PC-3 (cell line): Measurements from ENCODE around the gene LRR1. TPM values are rescaled to one million over a fixed set of nuclear protein-coding genes. Genes with fewer than 3 reads are reported as not detected.

Source experiments
- ATAC-seq: fragments of 200-7000 bp; cut with Tn5 transposase; 2 replicates; pipeline ENCODE4 v1.9.1; 2020; ENCODE audit warnings: mild to moderate bottlenecking, moderate library complexity
- BruUV-seq: library from RNA; stranded (reverse); fragments of 400-500 nt; replicated peaks from 2 replicates; lab custom pipeline; 2021; lab: Mats Ljungman, UMichigan
- CTCF ChIA-PET: fragments of 300-600 bp; sonication (Branson Sonifier 250); formaldehyde crosslinking; loops from one replicate; lab custom pipeline; 2022; ENCODE audit warnings: antibody characterized with exemption; lab: Charles Lee
- POLR2A ChIA-PET: fragments of 300-600 bp; sonication (Branson Sonifier 250); formaldehyde crosslinking; loops from one replicate; lab custom pipeline; 2022; ENCODE audit warnings: antibody characterized with exemption; ENCODE audit not compliant: unreplicated experiment; lab: Charles Lee
- DNase-seq: peaks from one replicate; pipeline ENCODE4 v3.0.0-alpha.2; 2015
- H2AFZ ChIP-seq: fragments of 300-600 bp; sonication (generic); 2 replicates; pipeline ENCODE4 v1.6.0; 2016; ENCODE audit warnings: antibody characterized with exemption, low read length
- H3F3A ChIP-seq: fragments of 300-600 bp; sonication (generic); one replicate; pipeline ENCODE4 v1.6.0; 2017; ENCODE audit warnings: antibody characterized with exemption, low read length, control low read depth, mild to moderate bottlenecking; ENCODE audit not compliant: unreplicated experiment
- H3K27ac ChIP-seq: fragments of 300-600 bp; sonication (generic); 2 replicates; pipeline ENCODE4 v1.5.1; 2016; ENCODE audit warnings: mild to moderate bottlenecking, low read length
- H3K27me3 ChIP-seq: fragments of 300-600 bp; sonication (generic); 2 replicates; pipeline ENCODE4 v1.6.1; 2016; ENCODE audit warnings: low read length, mixed read lengths
- H3K36me3 ChIP-seq: fragments of 300-600 bp; sonication (generic); 2 replicates; pipeline ENCODE4 v1.6.1; 2016; ENCODE audit warnings: low read depth, mixed run types, low read length, mixed read lengths
- H3K4me1 ChIP-seq: fragments of 300-600 bp; sonication (generic); 2 replicates; pipeline ENCODE4 v1.5.1; 2016; ENCODE audit warnings: low read length; ENCODE audit not compliant: insufficient read depth
- H3K4me2 ChIP-seq: fragments of 300-600 bp; sonication (generic); 2 replicates; pipeline ENCODE4 v1.6.0; 2016; ENCODE audit warnings: low read length
- H3K4me3 ChIP-seq: fragments of 300-600 bp; sonication (generic); 2 replicates; pipeline ENCODE4 v1.5.1; 2016; ENCODE audit warnings: mild to moderate bottlenecking, low read length, mixed read lengths
- H3K79me2 ChIP-seq: fragments of 300-600 bp; sonication (generic); 2 replicates; pipeline ENCODE4 v1.6.1; 2017; ENCODE audit warnings: low read length, mixed read lengths
- H3K9ac ChIP-seq: fragments of 300-600 bp; sonication (generic); 2 replicates; pipeline ENCODE4 v1.6.0; 2016; ENCODE audit warnings: mild to moderate bottlenecking, low read length
- H3K9me2 ChIP-seq: fragments of 300-600 bp; sonication (generic); replicated peaks from 2 replicates; pipeline ENCODE4 v1.6.1; 2016; ENCODE audit warnings: mixed run types, low read length, mixed read lengths
- H3K9me3 ChIP-seq: fragments of 300-600 bp; sonication (generic); 2 replicates; pipeline ENCODE4 v1.6.1; 2016; ENCODE audit warnings: low read length, mixed read lengths
- H4K20me1 ChIP-seq: fragments of 300-600 bp; sonication (generic); 2 replicates; pipeline ENCODE4 v1.6.1; 2016; ENCODE audit warnings: low read length, mixed read lengths
- EZH2 ChIP-seq: fragments of 300-600 bp; sonication (generic); IDR thresholded peaks from one replicate; pipeline ENCODE4 v1.6.1; 2017; ENCODE audit warnings: antibody characterized with exemption, mild to moderate bottlenecking, low read length; ENCODE audit not compliant: unreplicated experiment
- EZH2phosphoT487 ChIP-seq: fragments of 300-600 bp; sonication (generic); IDR thresholded peaks from 2 replicates; pipeline ENCODE4 v1.6.1; 2018; ENCODE audit warnings: mild to moderate bottlenecking, antibody characterized with exemption, low read length, borderline replicate concordance
- intact Hi-C: fragments of 100-400 bp; cut with micrococcal nuclease; formaldehyde crosslinking; loops from 2 replicates; pipeline ENCODE4 v1.9.0; 2023
- total RNA-seq: library from RNA; depleted of rRNA; stranded (reverse); fragments of >200 nt; gene quantifications from 2 replicates; pipeline ENCODE4 v1.2.3, GENCODE V29; 2014
- TF ChIP-seq, protein P1 (sequence below): fragments of 300-600 bp; sonication (generic); conservative IDR thresholded peaks from 2 replicates; pipeline ENCODE4 v1.5.1; 2017; ENCODE audit warnings: antibody characterized with exemption, low read depth, mild to moderate bottlenecking, low read length

The LRR1 gene
- total RNA-seq, 1 experiment from 2014 or later = 46.9 TPM

DNA sequence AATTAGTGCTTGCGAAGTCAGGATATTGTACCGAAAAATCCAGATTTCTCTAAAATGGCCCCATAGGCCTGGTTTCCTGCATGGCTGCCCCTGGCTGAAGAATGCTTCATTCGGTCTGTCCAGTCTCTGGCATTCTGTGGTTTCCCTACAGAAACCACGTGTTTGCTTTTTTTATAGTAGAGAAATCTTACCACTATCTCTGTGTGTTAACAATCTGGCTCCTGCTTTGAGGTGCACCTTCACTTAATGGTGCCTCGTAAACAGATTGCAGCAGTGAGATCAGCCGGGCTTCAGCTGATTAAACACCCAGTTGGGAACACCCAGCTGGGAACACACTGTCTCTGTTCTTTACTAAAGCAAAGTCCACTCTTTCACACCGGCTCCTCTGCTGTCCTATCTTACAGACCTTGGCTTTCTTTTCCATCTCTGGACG is 43.0 kb downstream of the LRR1 start:
- TF ChIP-seq, protein P1, sequence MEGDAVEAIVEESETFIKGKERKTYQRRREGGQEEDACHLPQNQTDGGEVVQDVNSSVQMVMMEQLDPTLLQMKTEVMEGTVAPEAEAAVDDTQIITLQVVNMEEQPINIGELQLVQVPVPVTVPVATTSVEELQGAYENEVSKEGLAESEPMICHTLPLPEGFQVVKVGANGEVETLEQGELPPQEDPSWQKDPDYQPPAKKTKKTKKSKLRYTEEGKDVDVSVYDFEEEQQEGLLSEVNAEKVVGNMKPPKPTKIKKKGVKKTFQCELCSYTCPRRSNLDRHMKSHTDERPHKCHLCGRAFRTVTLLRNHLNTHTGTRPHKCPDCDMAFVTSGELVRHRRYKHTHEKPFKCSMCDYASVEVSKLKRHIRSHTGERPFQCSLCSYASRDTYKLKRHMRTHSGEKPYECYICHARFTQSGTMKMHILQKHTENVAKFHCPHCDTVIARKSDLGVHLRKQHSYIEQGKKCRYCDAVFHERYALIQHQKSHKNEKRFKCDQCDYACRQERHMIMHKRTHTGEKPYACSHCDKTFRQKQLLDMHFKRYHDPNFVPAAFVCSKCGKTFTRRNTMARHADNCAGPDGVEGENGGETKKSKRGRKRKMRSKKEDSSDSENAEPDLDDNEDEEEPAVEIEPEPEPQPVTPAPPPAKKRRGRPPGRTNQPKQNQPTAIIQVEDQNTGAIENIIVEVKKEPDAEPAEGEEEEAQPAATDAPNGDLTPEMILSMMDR = no peak
- TF ChIP-seq EZH2phosphoT487 = no peak
- TF ChIP-seq EZH2 = no peak
- H3K4me1 ChIP-seq = peaks cover 21% of the 10 kb centered on the region; the same call in 1 of the 2 replicates
- H2AFZ ChIP-seq = peak overlapping the region; percentile 10
- ATAC-seq (peak; percentile 91), DNase-seq (peak; percentile 46)
- H3K36me3 ChIP-seq = peaks cover 25% of the 10 kb centered on the region
- H3K4me3 ChIP-seq = no peak overlapping the region
- no peak overlapping the region for H3K9ac ChIP-seq
- H3F3A ChIP-seq = no peaks in the 10 kb centered on the region
- H4K20me1 ChIP-seq = 0 out of 2 replicates have a peak, but pooled peaks cover 2% of the 10 kb centered on the region
- no peaks in the 10 kb centered on the region for H3K9me3 ChIP-seq
- CTCF ChIA-PET = interaction anchor here (0.5 kb wide), 1 partner anchor 131 kb away, joined by 3 read pairs; no protein-coding TSS in a partner anchor
- no peaks in the 10 kb centered on the region for H3K27me3 ChIP-seq
- H3K79me2 ChIP-seq = peaks cover 60% of the 10 kb centered on the region
- POLR2A ChIA-PET = interaction anchor here (0.6 to 0.7 kb wide), 2 partner anchors 12 to 68 kb away, joined by 3 to 5 read pairs; no protein-coding TSS in a partner anchor
- peak overlapping the region; percentile 12; the same call in 1 of the 2 replicates for H3K4me2 ChIP-seq
- no TSS peak for BruUV-seq
- no peaks in the 10 kb centered on the region for H3K9me2 ChIP-seq
- intact Hi-C loops = loop anchor here (2.0 kb wide), 1 partner anchor 19 kb away; no protein-coding TSS in a partner anchor
- H3K27ac ChIP-seq = peak overlapping the region; percentile 17; the same call in 1 of the 2 replicates

DNA sequence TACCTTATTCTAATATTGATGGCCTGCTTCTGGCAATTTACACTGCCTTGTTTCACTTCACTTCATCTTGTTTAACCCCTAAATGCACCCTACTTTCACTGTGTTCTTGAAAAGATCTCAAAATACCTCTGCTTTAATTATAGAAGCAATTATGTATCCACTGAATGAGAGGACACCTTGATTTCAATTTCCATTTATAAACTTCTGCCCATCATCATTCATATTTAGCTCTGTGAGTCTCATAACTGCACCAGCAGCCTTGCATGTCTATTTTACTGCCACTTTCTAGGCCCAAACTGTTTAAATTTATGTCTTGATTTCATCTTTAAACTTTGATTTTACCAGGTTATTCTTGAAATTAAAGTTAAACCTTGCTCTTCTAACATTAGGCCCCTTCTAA is 43.4 kb downstream of the LRR1 start:
- Histone ChIP-seq H3K9ac (no peak overlapping the region), H3K27me3 (no peaks in the 10 kb centered on the region), H3K36me3 (peaks cover 26% of the 10 kb centered on the region), H3K9me3 (no peaks in the 10 kb centered on the region), H3K9me2 (no peaks in the 10 kb centered on the region), H3K4me1 (peaks cover 18% of the 10 kb centered on the region; the same call in 1 of the 2 replicates), H3K4me3 (no peak overlapping the region), H3K27ac (peak overlapping the region; percentile 6; the same call in 1 of the 2 replicates), H4K20me1 (no peaks in the 10 kb centered on the region), H2AFZ (peak overlapping the region; percentile 10; the same call in 1 of the 2 replicates), H3K79me2 (peaks cover 56% of the 10 kb centered on the region), H3F3A (no peaks in the 10 kb centered on the region), H3K4me2 (no peak overlapping the region)
- ATAC-seq (no peak), DNase-seq (no peak)
- CTCF ChIA-PET = no interaction called here
- POLR2A ChIA-PET = interaction anchor here (0.6 to 0.7 kb wide), 2 partner anchors 12 to 68 kb away, joined by 3 to 5 read pairs; no protein-coding TSS in a partner anchor
- TF ChIP-seq, protein P1 = no peak
- TF ChIP-seq EZH2phosphoT487 (no peak), EZH2 (no peak)
- intact Hi-C loops = no loop called here
- BruUV-seq = no TSS peak

DNA sequence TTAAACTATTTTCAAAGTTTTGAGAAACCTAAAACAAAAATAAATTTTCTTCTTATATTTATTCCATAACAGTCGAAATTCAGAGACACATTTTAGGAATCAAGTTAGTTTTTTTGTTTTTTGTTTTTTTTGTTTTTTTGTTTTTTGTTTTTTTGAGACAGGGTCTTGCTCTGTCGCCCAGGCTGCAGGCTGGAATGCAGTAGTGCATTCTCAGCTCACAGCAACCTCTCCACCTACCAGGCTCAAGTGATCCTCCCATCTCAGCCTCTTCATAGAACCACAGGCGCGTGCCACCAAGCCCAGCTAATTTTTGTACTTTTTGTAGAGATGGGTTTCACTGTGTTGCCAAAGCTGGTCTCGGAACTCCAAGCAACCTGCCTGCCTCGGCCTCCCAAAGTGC is 54.8 kb downstream of the LRR1 start:
- no peaks in the 10 kb centered on the region for H3K9me2 ChIP-seq
- H3K27me3 ChIP-seq = no peaks in the 10 kb centered on the region
- H3K9ac ChIP-seq = no peak overlapping the region
- H3K4me3 ChIP-seq = no peak overlapping the region
- no peak overlapping the region for H3K27ac ChIP-seq
- peaks cover 17% of the 10 kb centered on the region for H3K4me1 ChIP-seq
- ATAC-seq (no peak), DNase-seq (no peak)
- no peak overlapping the region for H2AFZ ChIP-seq
- intact Hi-C loops = no loop called here
- H3K9me3 ChIP-seq = no peaks in the 10 kb centered on the region
- POLR2A ChIA-PET = no interaction called here
- H4K20me1 ChIP-seq = no peaks in the 10 kb centered on the region
- TF ChIP-seq EZH2phosphoT487 (no peak), EZH2 (no peak)
- TF ChIP-seq, protein P1 = no peak
- BruUV-seq = no TSS peak
- peaks cover 25% of the 10 kb centered on the region for H3K36me3 ChIP-seq
- H3K79me2 ChIP-seq = no peaks in the 10 kb centered on the region
- CTCF ChIA-PET = no interaction called here
- H3K4me2 ChIP-seq = no peak overlapping the region
- no peaks in the 10 kb centered on the region for H3F3A ChIP-seq
